GM19455 (cell line): ENCODE results near the gene HOXD1.

Experiments used
- ATAC-seq: cut with Tn5 transposase; IDR thresholded peaks from one replicate; pipeline ENCODE4 v1.9.1; 2021; ENCODE audit not compliant: unreplicated experiment

The HOXD1 gene

DNA sequence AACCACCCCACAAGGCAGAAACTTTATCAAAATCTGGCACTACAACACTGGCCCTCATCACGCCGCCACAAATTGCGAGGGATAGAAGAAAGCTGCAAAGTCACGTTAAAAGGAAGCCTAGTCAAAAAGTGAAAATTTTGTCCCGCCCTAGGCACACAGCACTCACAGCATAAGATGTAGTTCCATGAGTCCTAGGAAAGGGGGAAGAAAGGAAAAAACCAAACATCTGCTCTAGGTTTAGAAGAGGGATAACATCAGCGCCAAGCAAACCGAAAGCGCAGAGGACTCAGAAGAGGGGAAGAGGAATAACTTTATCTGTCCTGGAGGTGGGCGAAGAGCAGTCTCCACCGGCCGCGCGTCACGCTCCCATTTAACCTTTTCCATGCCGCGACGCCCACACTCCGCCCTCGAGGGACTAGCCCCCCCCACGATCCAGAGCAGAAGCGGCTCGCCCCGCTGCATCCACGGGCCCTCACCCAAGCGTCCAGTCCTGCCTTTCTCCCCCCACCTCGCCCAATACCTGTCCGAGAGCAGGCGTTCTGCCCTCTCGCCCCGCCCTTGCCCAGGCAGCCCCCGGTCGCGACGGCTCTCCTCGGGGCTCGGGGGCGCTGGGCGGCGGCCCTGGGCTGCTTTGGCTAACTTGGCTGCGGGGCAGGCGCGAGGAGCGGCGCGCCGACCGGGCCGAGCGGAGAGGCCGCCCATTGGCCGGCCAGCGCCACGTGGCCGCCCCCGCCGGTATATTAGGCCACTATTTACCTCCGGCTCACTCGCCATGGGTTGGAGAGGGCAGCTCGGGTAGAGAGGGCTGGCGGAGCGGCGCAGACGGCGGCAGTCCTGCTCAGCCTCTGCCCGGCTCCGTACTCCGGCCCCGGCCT, at the start of gene HOXD1:
Gene HOXD1 (plus strand): TSS at position 770 of the 875 bp plus-strand sequence. CDS start 134 bp downstream, outside the sequence.
- ATAC-seq = peak; percentile 52

- ATAC-seq = no peak
These were observed 49.4 kb upstream of the HOXD1 start for GRCh38 chr2:176138923-176139660.

DNA sequence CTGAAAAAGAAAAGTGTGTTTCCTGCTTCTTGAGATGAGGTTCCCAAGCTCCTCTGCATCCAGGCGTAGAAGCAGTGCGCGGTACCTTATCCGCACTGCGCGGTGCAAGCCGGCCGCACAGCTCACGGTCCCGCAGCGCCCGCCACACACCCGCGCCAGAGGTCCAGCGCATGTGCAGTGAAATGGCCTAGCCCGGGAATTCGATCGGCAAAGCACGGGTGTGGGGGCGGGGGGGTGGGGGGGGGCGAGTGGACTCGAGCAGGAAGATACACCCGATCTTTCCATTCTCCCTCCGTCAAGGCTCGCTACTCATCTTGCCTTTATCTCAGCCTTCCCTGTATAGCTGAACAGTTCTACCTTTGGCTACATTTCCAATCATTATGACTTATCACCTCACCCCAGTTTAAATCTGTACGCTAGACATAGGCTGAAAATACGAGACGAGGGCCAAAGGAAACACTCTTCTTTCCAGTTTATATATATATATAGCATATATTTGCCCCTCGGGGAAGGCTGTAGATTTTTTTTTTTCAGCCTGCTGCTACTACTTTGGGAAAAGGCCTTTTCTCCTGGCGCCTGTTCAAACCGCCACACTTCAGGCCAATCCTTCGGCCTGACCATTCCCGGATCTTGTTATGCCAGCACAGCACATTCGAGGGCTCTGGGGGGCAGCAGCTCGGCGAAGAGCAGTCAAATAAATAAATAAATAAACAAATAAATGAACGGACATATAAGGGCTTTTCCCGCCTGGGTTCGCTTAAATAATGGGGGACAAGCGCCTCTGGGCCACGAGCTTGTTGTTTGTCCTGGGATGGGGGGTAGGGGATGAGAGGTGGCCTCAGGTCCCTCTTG, 48.6 kb upstream of the HOXD1 start:
- ATAC-seq = no peak

DNA sequence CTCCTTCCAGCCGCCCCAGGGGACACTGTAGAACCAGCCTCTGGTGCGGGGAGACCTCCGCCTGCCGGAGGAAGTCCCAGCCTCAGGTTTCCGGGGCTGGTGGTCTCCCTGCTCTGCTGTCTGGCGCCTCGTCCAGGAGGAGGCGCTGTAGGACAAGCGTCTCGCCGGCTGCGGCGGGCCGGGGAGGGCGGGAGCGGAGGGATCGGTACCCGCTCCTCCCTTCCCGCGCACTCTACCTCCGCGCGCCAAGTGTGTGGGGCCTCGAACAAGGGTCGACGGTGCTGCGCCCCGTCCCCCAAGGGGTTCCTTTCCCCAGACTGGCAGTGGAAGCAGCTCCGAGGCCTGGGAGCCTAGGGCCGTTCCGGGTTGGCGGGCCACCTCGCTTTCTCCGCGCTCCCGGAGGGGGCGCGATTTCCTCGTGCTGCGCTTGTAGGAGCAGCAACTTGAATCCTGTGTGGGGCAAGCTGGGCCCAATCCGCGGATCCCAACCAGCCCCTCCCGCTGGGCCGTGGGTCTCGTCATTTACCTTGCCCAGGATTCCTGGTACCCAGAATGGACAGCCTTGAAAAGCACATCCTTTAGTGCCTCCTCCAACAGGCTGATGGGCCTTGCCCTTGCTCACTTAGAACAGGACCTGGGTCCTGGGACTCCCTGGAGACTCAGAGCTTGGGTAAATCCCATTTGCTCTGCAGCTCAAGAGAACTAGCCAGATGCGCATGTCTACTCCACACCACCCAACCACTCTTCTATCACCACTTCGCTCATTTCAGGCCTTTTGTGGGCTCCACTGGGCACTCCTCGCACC, 47.8 kb upstream of the HOXD1 start:
- ATAC-seq = peak; percentile 96

DNA sequence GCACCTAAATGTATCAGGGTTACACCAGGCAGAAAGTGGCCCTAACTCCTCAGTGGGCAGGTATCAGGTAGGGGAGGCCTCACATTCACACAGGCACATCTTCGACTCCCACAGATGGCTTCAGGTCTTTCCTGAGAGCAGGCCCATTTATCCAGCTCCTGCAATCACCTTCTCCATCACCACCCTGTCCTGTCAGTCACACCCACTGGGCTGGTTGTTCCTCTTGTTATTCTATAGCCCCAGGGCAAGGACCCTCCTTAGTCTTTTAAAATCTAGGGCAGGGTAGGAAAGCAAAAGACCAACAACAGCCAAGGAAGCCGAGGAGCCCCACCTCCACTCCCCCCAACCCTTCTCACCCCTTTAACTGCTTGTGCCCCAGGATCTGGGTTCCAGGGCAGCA, 46.2 kb upstream of the HOXD1 start:
- no peak for ATAC-seq

GRCh38 chr2:176145085-176145969, 43.1 kb upstream of the HOXD1 start:
- no peak for ATAC-seq

- ATAC-seq = no peak
These were observed 42.4 kb upstream of the HOXD1 start for GRCh38 chr2:176146101-176146500.

GRCh38 chr2:176146645-176147044, 41.8 kb upstream of the HOXD1 start:
- no peak for ATAC-seq

DNA sequence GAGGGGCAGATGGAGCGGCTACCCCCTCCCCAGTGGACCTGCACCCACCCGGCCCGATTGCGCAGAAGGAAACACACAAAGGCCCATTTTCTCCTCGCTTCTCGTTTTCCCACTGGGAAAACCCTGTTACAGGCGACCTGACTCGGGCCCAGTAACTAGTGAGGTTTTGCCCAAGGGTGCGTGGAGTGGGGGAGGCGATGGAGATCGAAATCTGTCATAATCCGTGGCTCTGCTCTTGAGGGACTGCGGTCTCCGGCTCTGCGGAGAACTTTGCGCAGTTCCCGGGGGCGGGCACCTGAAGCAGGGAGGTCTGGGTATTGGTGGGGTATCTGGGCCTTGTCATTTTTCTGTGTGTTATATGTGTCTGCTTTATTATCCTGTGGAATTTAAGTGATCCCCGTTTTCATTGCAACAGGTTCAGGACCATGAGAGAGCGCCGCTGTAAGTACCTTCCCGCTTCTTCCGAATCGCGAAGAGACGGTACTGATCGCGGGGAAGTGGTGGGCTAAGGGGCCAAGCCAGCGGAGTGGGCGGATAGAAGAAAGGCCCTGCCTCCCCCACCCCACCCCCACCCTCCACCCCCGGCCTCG, 41.2 kb upstream of the HOXD1 start:
- no peak for ATAC-seq

DNA sequence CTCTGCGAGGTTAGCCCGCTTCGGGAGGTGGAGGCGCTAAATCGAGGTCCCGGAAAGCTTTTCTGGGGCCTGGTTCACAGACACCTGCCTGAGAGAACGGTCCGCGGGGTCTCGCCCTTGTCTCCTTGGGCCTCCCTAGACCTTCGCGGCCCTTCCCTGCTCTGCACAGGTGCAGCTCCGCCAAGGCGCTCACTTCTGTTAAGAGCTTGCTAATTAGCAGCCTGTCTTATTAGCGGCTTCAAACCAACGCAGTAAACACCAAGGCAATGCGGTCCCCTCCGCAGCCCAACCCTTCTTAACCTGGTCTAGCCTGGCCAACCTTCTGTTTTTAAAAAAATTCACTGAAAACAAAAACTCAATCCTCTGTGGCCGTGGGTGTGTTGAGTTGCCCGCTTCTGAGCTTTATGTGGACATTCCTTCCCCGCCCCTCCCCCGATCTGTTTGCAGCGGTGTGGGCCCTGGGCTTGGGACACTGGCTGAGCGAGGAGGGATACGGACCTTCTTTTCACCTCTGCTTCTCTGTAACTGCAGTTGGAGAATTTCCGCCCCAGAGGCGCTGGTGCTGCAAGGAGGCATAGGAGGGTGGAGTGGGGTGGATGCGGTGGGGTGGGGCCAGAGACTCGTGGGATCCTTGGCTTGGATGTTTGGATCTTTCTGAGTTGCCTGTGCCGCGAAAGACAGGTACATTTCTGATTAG, 40.5 kb upstream of the HOXD1 start:
- ATAC-seq = no peak

- no peak for ATAC-seq
These were observed 39.6 kb upstream of the HOXD1 start for GRCh38 chr2:176148751-176149421.

GRCh38 chr2:176149481-176149938, 39.0 kb upstream of the HOXD1 start:
- ATAC-seq = no peak

- no peak for ATAC-seq
These were observed 38.4 kb upstream of the HOXD1 start for GRCh38 chr2:176149939-176150583.

GRCh38 chr2:176150584-176151441, 37.7 kb upstream of the HOXD1 start:
- no peak for ATAC-seq

DNA sequence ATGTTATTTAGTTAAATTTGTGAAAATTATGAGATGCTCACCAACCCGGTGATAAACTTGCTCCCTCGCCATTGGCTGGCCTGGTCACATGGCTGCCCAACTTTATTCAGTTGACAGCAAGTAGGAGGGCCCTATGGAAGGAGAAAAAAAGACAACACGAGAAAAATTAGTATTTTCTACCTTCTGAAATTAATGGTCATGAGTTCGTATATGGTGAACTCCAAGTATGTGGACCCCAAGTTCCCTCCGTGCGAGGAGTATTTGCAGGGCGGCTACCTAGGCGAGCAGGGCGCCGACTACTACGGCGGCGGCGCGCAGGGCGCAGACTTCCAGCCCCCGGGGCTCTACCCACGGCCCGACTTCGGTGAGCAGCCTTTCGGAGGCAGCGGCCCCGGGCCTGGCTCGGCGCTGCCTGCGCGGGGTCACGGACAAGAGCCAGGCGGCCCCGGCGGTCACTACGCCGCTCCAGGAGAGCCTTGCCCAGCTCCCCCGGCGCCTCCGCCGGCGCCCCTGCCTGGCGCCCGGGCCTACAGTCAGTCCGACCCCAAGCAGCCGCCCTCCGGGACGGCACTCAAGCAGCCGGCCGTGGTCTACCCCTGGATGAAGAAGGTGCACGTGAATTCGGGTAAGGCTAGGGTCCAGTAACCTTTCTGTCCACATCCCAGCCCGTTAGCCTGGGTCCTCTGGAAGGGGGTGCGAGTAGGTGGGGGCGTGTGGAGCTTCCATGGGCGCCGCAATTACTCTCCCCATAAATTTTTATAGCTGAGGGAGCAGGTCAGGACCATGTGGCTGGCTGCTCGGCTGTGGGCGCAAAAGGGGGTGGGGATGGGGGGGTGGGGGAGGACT, 36.8 kb upstream of the HOXD1 start, which contains the start of gene HOXD4:
Gene HOXD4 (plus strand): TSS at position 109 of the 846 bp plus-strand sequence. CDS start 84 bp downstream, at position 193.
- ATAC-seq = no peak
